ENCODE results near the gene POLQ. TPM values are rescaled to one million over a fixed set of nuclear protein-coding genes. Genes with fewer than 3 reads are reported as not detected.
"Not testable (repeated sequence)": the region's sequence is repeated elsewhere in the genome, so short reads cannot be mapped to it uniquely, and the experiment has no call there.

The POLQ gene
- total and polyA plus RNA-seq, 7 donors: under 0.01 to 2.0 (median 0.46) TPM

DNA sequence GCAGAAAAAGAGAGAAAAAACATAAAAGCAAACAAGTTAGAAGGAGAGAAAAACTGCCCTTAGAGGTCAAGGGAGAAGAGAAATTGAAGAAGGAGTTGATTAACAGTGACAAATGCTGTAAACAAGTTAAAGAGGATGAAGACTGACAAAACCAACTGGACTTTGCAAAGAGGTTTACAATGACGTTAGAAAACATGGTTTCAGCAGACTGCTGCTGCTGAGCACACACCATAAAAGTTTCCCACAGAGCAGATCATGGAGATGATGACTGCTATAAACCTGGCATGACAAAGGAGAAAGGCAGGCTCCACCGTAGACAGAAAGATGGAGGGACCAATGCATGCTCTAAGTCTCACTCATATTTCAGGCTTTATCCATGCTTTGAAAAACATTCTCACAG, 78.7 kb downstream of the POLQ start:
- no peak for DNase-seq
- intact Hi-C loops (cut with DNase I): no loop called here

DNA sequence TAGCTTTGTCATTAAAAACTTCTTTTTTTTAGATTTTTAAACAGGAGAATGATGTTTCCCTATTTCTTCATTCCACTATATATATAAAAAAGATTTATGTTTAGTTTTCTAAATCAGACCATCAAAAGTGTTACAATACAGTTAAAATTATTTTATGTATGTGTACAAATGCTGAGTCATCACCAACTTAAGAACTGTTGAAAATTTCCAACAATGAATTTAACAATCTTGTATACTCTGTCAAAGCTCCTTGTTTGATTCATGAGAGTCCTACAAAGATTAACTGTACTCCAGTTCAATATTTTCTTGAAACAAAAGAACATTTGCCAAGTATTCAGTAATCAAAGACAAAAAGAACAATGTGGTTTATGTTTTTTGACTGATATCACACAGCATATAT, 82.0 kb downstream of the POLQ start:
- Histone ChIP-seq H3K9me3 (no peaks in the 10 kb centered on the region), H3K4me1 (no peaks in the 10 kb centered on the region), H3K27ac (no peak overlapping the region), H3K27me3 (no peaks in the 10 kb centered on the region), H3K36me3 (no peaks in the 10 kb centered on the region), H3K4me3 (no peak overlapping the region)
- TF ChIP-seq, protein P1, sequence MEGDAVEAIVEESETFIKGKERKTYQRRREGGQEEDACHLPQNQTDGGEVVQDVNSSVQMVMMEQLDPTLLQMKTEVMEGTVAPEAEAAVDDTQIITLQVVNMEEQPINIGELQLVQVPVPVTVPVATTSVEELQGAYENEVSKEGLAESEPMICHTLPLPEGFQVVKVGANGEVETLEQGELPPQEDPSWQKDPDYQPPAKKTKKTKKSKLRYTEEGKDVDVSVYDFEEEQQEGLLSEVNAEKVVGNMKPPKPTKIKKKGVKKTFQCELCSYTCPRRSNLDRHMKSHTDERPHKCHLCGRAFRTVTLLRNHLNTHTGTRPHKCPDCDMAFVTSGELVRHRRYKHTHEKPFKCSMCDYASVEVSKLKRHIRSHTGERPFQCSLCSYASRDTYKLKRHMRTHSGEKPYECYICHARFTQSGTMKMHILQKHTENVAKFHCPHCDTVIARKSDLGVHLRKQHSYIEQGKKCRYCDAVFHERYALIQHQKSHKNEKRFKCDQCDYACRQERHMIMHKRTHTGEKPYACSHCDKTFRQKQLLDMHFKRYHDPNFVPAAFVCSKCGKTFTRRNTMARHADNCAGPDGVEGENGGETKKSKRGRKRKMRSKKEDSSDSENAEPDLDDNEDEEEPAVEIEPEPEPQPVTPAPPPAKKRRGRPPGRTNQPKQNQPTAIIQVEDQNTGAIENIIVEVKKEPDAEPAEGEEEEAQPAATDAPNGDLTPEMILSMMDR (IDR thresholded peaks at IDR 0.05): no peak
- TF ChIP-seq POLR2AphosphoS5 (IDR thresholded peaks at IDR 0.05) (no peak), POLR2A (IDR thresholded peaks at IDR 0.05) (no peak), EP300 (IDR thresholded peaks at IDR 0.05) (no peak)
- intact Hi-C loops (cut with DNase I): no loop called here
- no peak for DNase-seq

More for the DNA sequence above, 78.7 kb downstream of the POLQ start:
- 13 to 58% methylated on average over 2 of the region's 2 CpGs for WGBS, 2 donors
- H3K9me3 ChIP-seq: no peaks in the 10 kb centered on the region
- no peaks in the 10 kb centered on the region for H3K4me1 ChIP-seq
- H3K27me3 ChIP-seq: no peaks in the 10 kb centered on the region
- no peak overlapping the region for H3K27ac ChIP-seq
- H3K36me3 ChIP-seq: no peaks in the 10 kb centered on the region
- H3K4me3 ChIP-seq: no peak overlapping the region
- TF ChIP-seq POLR2AphosphoS5 (IDR thresholded peaks at IDR 0.05): no peak
- TF ChIP-seq, protein P1 (IDR thresholded peaks at IDR 0.05): no peak
- no peak for TF ChIP-seq EP300 (IDR thresholded peaks at IDR 0.05)
- TF ChIP-seq POLR2A (IDR thresholded peaks at IDR 0.05): no peak

DNA sequence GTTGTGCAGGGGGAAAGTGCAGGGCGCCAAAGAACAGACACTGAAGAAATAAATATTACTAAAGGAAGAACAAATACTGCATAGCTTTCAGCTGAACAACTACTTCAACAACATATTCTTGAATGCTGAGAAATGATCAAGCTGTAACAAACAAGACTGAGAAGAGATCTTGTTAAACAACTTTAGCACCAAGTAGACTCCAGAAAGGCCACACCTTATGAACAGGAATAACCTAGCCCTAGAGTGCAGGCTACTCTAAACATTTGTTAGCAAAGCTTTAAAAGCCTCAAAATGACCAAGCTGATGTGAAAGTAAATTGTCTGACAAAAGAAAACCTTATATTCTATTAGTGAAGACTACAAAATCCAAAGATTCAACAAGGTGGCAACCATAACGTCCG, 83.2 kb downstream of the POLQ start:
- H3K27me3 ChIP-seq: no peaks in the 10 kb centered on the region
- intact Hi-C loops (cut with DNase I): no loop called here
- TF ChIP-seq, protein P1 (IDR thresholded peaks at IDR 0.05): no peak
- TF ChIP-seq EP300 (IDR thresholded peaks at IDR 0.05) (no peak), POLR2A (IDR thresholded peaks at IDR 0.05) (no peak), POLR2AphosphoS5 (IDR thresholded peaks at IDR 0.05) (no peak)
- H3K4me1 ChIP-seq: no peaks in the 10 kb centered on the region
- 93 to 97% methylated on average over 3 of the region's 3 CpGs for WGBS, 2 donors
- H3K36me3 ChIP-seq: no peaks in the 10 kb centered on the region
- no peak for DNase-seq
- H3K9me3 ChIP-seq: no peaks in the 10 kb centered on the region
- H3K27ac ChIP-seq: no peak overlapping the region
- H3K4me3 ChIP-seq: no peak overlapping the region

DNA sequence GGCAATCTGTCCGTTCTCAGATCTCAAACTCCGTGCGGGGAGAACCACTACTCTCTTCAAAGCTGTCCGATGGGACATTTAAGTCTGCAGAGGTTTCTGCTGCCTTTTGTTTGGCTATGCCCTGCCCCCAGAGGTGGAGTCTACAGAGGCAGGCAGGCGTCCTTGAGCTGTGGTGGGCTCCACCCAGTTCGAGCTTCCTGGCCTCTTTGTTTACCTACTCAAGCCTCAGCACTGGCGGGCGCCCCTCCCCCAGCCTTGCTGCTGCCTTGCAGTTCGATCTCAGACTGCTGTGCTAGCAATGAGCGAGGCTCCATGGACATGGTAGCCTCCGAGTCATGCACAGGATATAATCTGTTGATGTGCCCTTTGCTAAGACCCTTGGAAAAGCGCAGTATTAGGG, 94.0 kb downstream of the POLQ start:
- intact Hi-C loops (cut with DNase I); H3K4me3 ChIP-seq; H3K27ac ChIP-seq; H3K4me1 ChIP-seq; H3K36me3 ChIP-seq; H3K9me3 ChIP-seq; H3K27me3 ChIP-seq; DNase-seq: not testable (repeated sequence)
- 89 to 90% methylated on average over 12 of the region's 12 CpGs for WGBS, 2 donors

DNA sequence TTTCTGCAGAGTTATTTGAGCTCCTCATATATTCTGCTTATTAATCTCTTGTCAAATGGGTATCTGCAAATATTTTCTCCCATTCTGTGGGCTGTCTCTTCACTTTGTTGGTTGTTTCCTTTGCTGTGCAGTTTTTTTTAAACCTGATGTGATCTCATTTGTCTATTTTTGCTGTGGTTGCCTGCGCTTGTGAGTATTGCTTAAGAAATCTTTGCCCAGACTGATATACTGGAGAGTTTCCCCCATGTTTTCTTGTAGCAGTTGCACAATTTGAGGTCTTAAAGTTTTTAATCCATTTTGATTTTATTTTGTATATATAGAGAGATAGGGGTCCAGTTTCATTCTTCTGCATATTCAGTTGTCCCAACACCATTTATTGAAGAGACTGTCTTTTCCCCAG, 102.3 kb downstream of the POLQ start:
- intact Hi-C loops (cut with DNase I): no loop called here
- TF ChIP-seq EP300 (IDR thresholded peaks at IDR 0.05) (no peak), POLR2A (IDR thresholded peaks at IDR 0.05) (no peak), POLR2AphosphoS5 (IDR thresholded peaks at IDR 0.05) (no peak)
- TF ChIP-seq, protein P1 (IDR thresholded peaks at IDR 0.05): no peak
- Histone ChIP-seq H3K27ac (no peak overlapping the region), H3K4me1 (no peaks in the 10 kb centered on the region), H3K4me3 (no peak overlapping the region), H3K9me3 (no peaks in the 10 kb centered on the region), H3K27me3 (no peaks in the 10 kb centered on the region), H3K36me3 (no peaks in the 10 kb centered on the region)
- 90 to 99% methylated on average over 1 of the region's 1 CpG for WGBS, 2 donors
- no peak for DNase-seq
